ENCODE measurements around the gene TAB2.

Gene TAB2

GRCh38 chr6:149329529-149329928, 12.0 kb downstream of the TAB2 start (continued):
- TF ChIP-seq ZSCAN5A (tag by site-specific recombination; IDR thresholded peaks at IDR 0.05) = no peak
- no peak for TF ChIP-seq ZNF37A (tag by site-specific recombination; IDR thresholded peaks at IDR 0.05)
- no peak for TF ChIP-seq ZSCAN30 (tag by site-specific recombination; IDR thresholded peaks at IDR 0.05)
- TF ChIP-seq, protein P1, sequence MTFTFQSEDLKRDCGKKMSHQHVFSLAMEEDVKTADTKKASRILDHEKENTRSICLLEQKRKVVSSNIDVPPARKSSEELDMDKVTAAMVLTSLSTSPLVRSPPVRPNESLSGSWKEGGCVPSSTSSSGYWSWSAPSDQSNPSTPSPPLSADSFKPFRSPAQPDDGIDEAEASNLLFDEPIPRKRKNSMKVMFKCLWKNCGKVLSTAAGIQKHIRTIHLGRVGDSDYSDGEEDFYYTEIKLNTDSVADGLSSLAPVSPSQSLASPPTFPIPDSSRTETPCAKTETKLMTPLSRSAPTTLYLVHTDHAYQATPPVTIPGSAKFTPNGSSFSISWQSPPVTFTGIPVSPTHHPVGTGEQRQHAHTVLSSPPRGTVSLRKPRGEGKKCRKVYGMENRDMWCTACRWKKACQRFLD (tag by site-specific recombination; IDR thresholded peaks at IDR 0.05) = no peak
- TF ChIP-seq ZNF654 (tag by site-specific recombination; IDR thresholded peaks at IDR 0.05; ENCODE audit: low read depth) = no peak
- TF ChIP-seq OSR2 (tag by site-specific recombination; IDR thresholded peaks at IDR 0.05) = peak; percentile 10; the same call in 1 of the 2 replicates
- TF ChIP-seq, protein P2, sequence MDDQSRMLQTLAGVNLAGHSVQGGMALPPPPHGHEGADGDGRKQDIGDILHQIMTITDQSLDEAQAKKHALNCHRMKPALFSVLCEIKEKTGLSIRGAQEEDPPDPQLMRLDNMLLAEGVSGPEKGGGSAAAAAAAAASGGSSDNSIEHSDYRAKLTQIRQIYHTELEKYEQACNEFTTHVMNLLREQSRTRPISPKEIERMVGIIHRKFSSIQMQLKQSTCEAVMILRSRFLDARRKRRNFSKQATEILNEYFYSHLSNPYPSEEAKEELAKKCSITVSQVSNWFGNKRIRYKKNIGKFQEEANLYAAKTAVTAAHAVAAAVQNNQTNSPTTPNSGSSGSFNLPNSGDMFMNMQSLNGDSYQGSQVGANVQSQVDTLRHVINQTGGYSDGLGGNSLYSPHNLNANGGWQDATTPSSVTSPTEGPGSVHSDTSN (CRISPR knock-in tag; IDR thresholded peaks at IDR 0.05) = no peak
- TF ChIP-seq ZNF248 (tag by site-specific recombination; IDR thresholded peaks at IDR 0.05) = no peak
- no peak for TF ChIP-seq ZNF174 (tag by site-specific recombination; IDR thresholded peaks at IDR 0.05)
- no peak for TF ChIP-seq ZNF449 (tag by site-specific recombination; IDR thresholded peaks at IDR 0.05)
- TF ChIP-seq ZNF280D (tag by site-specific recombination; IDR thresholded peaks at IDR 0.05) = no peak
- no peak for TF ChIP-seq ZBTB1 (tag by site-specific recombination; IDR thresholded peaks at IDR 0.05)
- no peak for TF ChIP-seq AEBP2 (tag by site-specific recombination; IDR thresholded peaks at IDR 0.05; ENCODE audit: borderline replicate concordance)
- no peak for TF ChIP-seq FEZF1 (tag by site-specific recombination; IDR thresholded peaks at IDR 0.05)

DNA sequence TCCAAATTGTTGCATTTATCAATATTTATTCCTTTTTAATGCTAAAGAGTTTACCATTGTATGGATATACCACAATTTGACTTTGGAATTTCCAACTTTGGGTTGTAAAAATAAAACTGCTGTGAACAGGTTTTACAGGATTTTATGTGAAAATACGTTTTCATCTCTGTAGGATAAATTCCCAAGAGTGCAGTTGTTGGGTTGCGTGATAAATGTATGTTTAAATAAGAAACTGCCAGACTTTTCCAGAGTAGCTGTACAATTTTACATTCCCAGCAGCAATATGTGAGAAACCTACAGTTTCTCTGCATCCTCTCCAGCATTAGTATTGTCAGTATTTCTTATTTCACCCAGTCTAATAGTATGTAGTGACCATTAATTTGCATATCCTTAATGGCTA, 12.6 kb downstream of the TAB2 start:
- Histone ChIP-seq H3K4me1 (ENCODE audit: control insufficient read depth, insufficient read depth, low read length) (peaks cover 19% of the 10 kb centered on the region), H3K36me3 (ENCODE audit: control insufficient read depth in 2 of 2, insufficient read depth in 1 of 2, low read length in 2 of 2) (no peaks in the 10 kb centered on the region), H3K27ac (ENCODE audit: extremely low read depth, low read depth, low read length) (no peak overlapping the region), H3K9me3 (ENCODE audit: control insufficient read depth, insufficient read depth, low read depth, low read length) (no peaks in the 10 kb centered on the region), H3K4me3 (ENCODE audit: low read depth, low read length) (no peak overlapping the region)
- ChIA-PET POLR2A (no interaction called here), CTCF (no interaction called here)
- no peak for TF ChIP-seq ZNF624 (tag by site-specific recombination; IDR thresholded peaks at IDR 0.05)
- peak; percentile 60; the same call in 1 of the 2 replicates for TF ChIP-seq TRIM28 (IDR thresholded peaks at IDR 0.05; ENCODE audit: borderline replicate concordance, low read length)
- peak; percentile 73 for TF ChIP-seq ZNF664 (tag by site-specific recombination; IDR thresholded peaks at IDR 0.05)
- TF ChIP-seq WT1 (tag by site-specific recombination; IDR thresholded peaks at IDR 0.05) = no peak
- TF ChIP-seq, protein P3, sequence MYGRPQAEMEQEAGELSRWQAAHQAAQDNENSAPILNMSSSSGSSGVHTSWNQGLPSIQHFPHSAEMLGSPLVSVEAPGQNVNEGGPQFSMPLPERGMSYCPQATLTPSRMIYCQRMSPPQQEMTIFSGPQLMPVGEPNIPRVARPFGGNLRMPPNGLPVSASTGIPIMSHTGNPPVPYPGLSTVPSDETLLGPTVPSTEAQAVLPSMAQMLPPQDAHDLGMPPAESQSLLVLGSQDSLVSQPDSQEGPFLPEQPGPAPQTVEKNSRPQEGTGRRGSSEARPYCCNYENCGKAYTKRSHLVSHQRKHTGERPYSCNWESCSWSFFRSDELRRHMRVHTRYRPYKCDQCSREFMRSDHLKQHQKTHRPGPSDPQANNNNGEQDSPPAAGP (tag by site-specific recombination; IDR thresholded peaks at IDR 0.05) = no peak
- TF ChIP-seq, protein P4, sequence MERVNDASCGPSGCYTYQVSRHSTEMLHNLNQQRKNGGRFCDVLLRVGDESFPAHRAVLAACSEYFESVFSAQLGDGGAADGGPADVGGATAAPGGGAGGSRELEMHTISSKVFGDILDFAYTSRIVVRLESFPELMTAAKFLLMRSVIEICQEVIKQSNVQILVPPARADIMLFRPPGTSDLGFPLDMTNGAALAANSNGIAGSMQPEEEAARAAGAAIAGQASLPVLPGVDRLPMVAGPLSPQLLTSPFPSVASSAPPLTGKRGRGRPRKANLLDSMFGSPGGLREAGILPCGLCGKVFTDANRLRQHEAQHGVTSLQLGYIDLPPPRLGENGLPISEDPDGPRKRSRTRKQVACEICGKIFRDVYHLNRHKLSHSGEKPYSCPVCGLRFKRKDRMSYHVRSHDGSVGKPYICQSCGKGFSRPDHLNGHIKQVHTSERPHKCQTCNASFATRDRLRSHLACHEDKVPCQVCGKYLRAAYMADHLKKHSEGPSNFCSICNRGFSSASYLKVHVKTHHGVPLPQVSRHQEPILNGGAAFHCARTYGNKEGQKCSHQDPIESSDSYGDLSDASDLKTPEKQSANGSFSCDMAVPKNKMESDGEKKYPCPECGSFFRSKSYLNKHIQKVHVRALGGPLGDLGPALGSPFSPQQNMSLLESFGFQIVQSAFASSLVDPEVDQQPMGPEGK (tag by site-specific recombination; IDR thresholded peaks at IDR 0.05) = no peak
- TF ChIP-seq ZSCAN23 (tag by site-specific recombination; IDR thresholded peaks at IDR 0.05) = no peak
- TF ChIP-seq, protein P5, sequence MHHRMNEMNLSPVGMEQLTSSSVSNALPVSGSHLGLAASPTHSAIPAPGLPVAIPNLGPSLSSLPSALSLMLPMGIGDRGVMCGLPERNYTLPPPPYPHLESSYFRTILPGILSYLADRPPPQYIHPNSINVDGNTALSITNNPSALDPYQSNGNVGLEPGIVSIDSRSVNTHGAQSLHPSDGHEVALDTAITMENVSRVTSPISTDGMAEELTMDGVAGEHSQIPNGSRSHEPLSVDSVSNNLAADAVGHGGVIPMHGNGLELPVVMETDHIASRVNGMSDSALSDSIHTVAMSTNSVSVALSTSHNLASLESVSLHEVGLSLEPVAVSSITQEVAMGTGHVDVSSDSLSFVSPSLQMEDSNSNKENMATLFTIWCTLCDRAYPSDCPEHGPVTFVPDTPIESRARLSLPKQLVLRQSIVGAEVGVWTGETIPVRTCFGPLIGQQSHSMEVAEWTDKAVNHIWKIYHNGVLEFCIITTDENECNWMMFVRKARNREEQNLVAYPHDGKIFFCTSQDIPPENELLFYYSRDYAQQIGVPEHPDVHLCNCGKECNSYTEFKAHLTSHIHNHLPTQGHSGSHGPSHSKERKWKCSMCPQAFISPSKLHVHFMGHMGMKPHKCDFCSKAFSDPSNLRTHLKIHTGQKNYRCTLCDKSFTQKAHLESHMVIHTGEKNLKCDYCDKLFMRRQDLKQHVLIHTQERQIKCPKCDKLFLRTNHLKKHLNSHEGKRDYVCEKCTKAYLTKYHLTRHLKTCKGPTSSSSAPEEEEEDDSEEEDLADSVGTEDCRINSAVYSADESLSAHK (tag by site-specific recombination; IDR thresholded peaks at IDR 0.05) = peak; percentile 80
